Panc1 (cell line): ENCODE results near the gene CCDC175.

Experiments used
- POLR2AphosphoS5 ChIP-seq: IDR thresholded peaks from 2 replicates; pipeline ENCODE4 v1.6.1; 2012; ENCODE audit warnings: mild to moderate bottlenecking, low read depth, low read length, moderate library complexity
- SIN3A ChIP-seq: IDR thresholded peaks from 2 replicates; pipeline ENCODE4 v1.6.1; 2012; ENCODE audit warnings: low read depth, mild to moderate bottlenecking, low read length, moderate library complexity, borderline replicate concordance; ENCODE audit not compliant: insufficient read depth
- TCF7L2 ChIP-seq: IDR thresholded peaks from 2 replicates; pipeline ENCODE4 v1.6.1; 2011; ENCODE audit warnings: mild to moderate bottlenecking, low read depth, low read length, inconsistent platforms
- TF ChIP-seq, protein P1 (sequence below): fragments of 450-650 bp; IDR thresholded peaks from 2 replicates; pipeline ENCODE4 v1.5.1; 2017; ENCODE audit warnings: mild to moderate bottlenecking
- TF ChIP-seq, protein P2 (sequence below), 2 experiments: IDR thresholded peaks; 2 replicates each; pipeline ENCODE4 v1.6.1; 2011 to 2012; ENCODE audit warnings: low read depth in 2 of 2, control low read depth in 1 of 2, low read length in 1 of 2, mild to moderate bottlenecking in 1 of 2, moderate library complexity in 1 of 2; ENCODE audit not compliant: insufficient read depth in 1 of 2

DNA sequence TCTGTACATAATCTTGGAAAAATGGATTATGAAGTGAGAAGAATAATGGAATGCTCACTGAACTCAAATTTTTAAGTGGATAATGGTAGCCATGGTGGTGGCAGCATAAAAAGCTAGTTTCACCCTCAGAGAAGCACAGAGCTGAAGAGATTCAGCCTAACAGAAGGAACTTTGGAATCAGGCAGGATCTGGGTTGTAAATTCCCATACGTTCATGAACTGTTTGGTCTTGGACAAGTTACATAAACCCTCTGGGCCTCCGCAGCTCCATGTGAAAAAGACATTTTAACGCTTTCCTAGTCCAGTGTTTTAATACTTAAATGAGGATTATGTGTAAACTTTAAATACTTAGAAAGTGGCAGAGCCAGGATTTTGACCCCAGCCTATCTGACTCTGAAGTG, 65.6 kb downstream of the CCDC175 start:
- TF ChIP-seq POLR2AphosphoS5 (no peak), TCF7L2 (no peak), SIN3A (no peak)
- TF ChIP-seq, protein P1, sequence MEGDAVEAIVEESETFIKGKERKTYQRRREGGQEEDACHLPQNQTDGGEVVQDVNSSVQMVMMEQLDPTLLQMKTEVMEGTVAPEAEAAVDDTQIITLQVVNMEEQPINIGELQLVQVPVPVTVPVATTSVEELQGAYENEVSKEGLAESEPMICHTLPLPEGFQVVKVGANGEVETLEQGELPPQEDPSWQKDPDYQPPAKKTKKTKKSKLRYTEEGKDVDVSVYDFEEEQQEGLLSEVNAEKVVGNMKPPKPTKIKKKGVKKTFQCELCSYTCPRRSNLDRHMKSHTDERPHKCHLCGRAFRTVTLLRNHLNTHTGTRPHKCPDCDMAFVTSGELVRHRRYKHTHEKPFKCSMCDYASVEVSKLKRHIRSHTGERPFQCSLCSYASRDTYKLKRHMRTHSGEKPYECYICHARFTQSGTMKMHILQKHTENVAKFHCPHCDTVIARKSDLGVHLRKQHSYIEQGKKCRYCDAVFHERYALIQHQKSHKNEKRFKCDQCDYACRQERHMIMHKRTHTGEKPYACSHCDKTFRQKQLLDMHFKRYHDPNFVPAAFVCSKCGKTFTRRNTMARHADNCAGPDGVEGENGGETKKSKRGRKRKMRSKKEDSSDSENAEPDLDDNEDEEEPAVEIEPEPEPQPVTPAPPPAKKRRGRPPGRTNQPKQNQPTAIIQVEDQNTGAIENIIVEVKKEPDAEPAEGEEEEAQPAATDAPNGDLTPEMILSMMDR = no peak
- TF ChIP-seq, protein P2, sequence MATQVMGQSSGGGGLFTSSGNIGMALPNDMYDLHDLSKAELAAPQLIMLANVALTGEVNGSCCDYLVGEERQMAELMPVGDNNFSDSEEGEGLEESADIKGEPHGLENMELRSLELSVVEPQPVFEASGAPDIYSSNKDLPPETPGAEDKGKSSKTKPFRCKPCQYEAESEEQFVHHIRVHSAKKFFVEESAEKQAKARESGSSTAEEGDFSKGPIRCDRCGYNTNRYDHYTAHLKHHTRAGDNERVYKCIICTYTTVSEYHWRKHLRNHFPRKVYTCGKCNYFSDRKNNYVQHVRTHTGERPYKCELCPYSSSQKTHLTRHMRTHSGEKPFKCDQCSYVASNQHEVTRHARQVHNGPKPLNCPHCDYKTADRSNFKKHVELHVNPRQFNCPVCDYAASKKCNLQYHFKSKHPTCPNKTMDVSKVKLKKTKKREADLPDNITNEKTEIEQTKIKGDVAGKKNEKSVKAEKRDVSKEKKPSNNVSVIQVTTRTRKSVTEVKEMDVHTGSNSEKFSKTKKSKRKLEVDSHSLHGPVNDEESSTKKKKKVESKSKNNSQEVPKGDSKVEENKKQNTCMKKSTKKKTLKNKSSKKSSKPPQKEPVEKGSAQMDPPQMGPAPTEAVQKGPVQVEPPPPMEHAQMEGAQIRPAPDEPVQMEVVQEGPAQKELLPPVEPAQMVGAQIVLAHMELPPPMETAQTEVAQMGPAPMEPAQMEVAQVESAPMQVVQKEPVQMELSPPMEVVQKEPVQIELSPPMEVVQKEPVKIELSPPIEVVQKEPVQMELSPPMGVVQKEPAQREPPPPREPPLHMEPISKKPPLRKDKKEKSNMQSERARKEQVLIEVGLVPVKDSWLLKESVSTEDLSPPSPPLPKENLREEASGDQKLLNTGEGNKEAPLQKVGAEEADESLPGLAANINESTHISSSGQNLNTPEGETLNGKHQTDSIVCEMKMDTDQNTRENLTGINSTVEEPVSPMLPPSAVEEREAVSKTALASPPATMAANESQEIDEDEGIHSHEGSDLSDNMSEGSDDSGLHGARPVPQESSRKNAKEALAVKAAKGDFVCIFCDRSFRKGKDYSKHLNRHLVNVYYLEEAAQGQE (IDR thresholded peaks at IDR 0.05; ENCODE audit: insufficient read depth in 1 of 2, low read depth in 2 of 2, low read length in 1 of 2) = no peak
